A549 (cell line): Measurements from ENCODE around the gene PTPN13.

ENCODE experiments used
- BHLHE40 ChIP-seq: IDR thresholded peaks from 2 replicates; pipeline ENCODE4 v1.6.1; 2012; ENCODE audit warnings: low read depth, low read length, inconsistent platforms
- EP300 ChIP-seq, 2 experiments: fragments of >200 bp; sonication (Bioruptor Twin); formaldehyde crosslinking; IDR thresholded peaks; 2 replicates in 1 of 2; 3 replicates in 1 of 2; pipeline ENCODE4 v1.6.1; 2016 to 2017
- ESRRA ChIP-seq: fragments of 150-350 bp; IDR thresholded peaks from 2 replicates; pipeline ENCODE4 v1.6.1; 2014; ENCODE audit warnings: mild to moderate bottlenecking, low read length, borderline replicate concordance
- FOXS1 ChIP-seq: fragments of 250-450 bp; sonication (Bioruptor Pico); IDR thresholded peaks from 2 replicates; pipeline ENCODE4 v1.5.0; 2020; ENCODE audit warnings: mild to moderate bottlenecking, moderate library complexity
- NPAS2 ChIP-seq: fragments of 250-450 bp; sonication (Bioruptor Pico); IDR thresholded peaks from 2 replicates; pipeline ENCODE4 v1.8.0; 2022; ENCODE audit warnings: mild to moderate bottlenecking, moderate library complexity, borderline replicate concordance
- NR3C1 ChIP-seq: fragments of >200 bp; sonication (Bioruptor Twin); formaldehyde crosslinking; IDR thresholded peaks from 3 replicates; pipeline ENCODE4 v1.6.1; 2017
- POLR2A ChIP-seq: IDR thresholded peaks from 2 replicates; pipeline ENCODE4 v1.6.1; 2012; ENCODE audit warnings: mild to moderate bottlenecking, low read length
- RFX5 ChIP-seq: fragments of 450-650 bp; IDR thresholded peaks from 2 replicates; pipeline ENCODE4 v1.7.1; 2014; ENCODE audit warnings: antibody characterized with exemption, mild to moderate bottlenecking, moderate library complexity
- ZSCAN20 ChIP-seq: fragments of 250-450 bp; sonication (Bioruptor Pico); IDR thresholded peaks from 2 replicates; pipeline ENCODE4 v1.8.0; 2022; ENCODE audit warnings: mild to moderate bottlenecking, moderate library complexity
- TF ChIP-seq, protein P1 (sequence below): fragments of >200 bp; sonication (Bioruptor Twin); formaldehyde crosslinking; IDR thresholded peaks from 3 replicates; pipeline ENCODE4 v1.5.1; 2016
- TF ChIP-seq, protein P2 (sequence below): fragments of 150-350 bp; IDR thresholded peaks from 2 replicates; pipeline ENCODE4 v1.6.1; 2014; ENCODE audit warnings: low read depth, mild to moderate bottlenecking, low read length
- TF ChIP-seq, protein P3 (sequence below): IDR thresholded peaks from 2 replicates; pipeline ENCODE4 v1.6.1; 2012
- TF ChIP-seq, protein P4 (sequence below): fragments of >200 bp; sonication (Bioruptor Twin); formaldehyde crosslinking; IDR thresholded peaks from 3 replicates; pipeline ENCODE4 v1.6.1; 2016
- TF ChIP-seq, protein P5 (sequence below): fragments of 200-600 bp; sonication (generic); IDR thresholded peaks from 2 replicates; pipeline ENCODE4 v1.6.1; 2016; ENCODE audit warnings: antibody characterized with exemption, mild to moderate bottlenecking, moderate library complexity

DNA sequence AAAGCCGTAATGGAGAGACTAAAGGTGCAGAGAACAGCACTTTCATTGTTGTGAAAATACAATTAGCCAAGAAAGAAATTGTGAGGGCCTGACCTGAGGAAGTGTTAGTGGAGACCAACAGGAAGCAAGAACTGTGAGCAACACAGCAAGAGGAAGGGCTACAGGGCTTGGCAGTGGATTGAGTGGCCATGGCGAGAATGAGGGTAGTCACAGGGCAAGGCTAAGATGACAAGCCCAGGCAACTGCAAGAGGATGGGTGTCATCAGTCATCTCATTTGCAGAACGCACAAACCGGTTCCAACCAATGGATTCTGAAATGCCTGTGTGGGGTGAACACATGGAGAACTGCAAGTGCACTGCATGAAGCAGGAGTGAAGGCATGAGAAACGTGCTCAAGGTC lies 251.5 kb downstream of the PTPN13 start:
- TF ChIP-seq, protein P1, sequence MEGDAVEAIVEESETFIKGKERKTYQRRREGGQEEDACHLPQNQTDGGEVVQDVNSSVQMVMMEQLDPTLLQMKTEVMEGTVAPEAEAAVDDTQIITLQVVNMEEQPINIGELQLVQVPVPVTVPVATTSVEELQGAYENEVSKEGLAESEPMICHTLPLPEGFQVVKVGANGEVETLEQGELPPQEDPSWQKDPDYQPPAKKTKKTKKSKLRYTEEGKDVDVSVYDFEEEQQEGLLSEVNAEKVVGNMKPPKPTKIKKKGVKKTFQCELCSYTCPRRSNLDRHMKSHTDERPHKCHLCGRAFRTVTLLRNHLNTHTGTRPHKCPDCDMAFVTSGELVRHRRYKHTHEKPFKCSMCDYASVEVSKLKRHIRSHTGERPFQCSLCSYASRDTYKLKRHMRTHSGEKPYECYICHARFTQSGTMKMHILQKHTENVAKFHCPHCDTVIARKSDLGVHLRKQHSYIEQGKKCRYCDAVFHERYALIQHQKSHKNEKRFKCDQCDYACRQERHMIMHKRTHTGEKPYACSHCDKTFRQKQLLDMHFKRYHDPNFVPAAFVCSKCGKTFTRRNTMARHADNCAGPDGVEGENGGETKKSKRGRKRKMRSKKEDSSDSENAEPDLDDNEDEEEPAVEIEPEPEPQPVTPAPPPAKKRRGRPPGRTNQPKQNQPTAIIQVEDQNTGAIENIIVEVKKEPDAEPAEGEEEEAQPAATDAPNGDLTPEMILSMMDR = no peak
- TF ChIP-seq, protein P2, sequence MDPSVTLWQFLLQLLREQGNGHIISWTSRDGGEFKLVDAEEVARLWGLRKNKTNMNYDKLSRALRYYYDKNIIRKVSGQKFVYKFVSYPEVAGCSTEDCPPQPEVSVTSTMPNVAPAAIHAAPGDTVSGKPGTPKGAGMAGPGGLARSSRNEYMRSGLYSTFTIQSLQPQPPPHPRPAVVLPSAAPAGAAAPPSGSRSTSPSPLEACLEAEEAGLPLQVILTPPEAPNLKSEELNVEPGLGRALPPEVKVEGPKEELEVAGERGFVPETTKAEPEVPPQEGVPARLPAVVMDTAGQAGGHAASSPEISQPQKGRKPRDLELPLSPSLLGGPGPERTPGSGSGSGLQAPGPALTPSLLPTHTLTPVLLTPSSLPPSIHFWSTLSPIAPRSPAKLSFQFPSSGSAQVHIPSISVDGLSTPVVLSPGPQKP = no peak
- TF ChIP-seq, protein P3, sequence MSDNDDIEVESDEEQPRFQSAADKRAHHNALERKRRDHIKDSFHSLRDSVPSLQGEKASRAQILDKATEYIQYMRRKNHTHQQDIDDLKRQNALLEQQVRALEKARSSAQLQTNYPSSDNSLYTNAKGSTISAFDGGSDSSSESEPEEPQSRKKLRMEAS = no peak
- no peak for TF ChIP-seq BHLHE40
- TF ChIP-seq EP300 (IDR thresholded peaks at IDR 0.05) = no peak
- TF ChIP-seq NR3C1 = no peak
- TF ChIP-seq, protein P4, sequence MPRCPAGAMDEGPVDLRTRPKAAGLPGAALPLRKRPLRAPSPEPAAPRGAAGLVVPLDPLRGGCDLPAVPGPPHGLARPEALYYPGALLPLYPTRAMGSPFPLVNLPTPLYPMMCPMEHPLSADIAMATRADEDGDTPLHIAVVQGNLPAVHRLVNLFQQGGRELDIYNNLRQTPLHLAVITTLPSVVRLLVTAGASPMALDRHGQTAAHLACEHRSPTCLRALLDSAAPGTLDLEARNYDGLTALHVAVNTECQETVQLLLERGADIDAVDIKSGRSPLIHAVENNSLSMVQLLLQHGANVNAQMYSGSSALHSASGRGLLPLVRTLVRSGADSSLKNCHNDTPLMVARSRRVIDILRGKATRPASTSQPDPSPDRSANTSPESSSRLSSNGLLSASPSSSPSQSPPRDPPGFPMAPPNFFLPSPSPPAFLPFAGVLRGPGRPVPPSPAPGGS = no peak
- TF ChIP-seq FOXS1 = no peak
- no peak for TF ChIP-seq ZSCAN20
- no peak for TF ChIP-seq NPAS2 (CRISPR knock-in tag)
- TF ChIP-seq POLR2A = no peak
- no peak for TF ChIP-seq RFX5
- no peak for TF ChIP-seq ESRRA
- TF ChIP-seq, protein P5, sequence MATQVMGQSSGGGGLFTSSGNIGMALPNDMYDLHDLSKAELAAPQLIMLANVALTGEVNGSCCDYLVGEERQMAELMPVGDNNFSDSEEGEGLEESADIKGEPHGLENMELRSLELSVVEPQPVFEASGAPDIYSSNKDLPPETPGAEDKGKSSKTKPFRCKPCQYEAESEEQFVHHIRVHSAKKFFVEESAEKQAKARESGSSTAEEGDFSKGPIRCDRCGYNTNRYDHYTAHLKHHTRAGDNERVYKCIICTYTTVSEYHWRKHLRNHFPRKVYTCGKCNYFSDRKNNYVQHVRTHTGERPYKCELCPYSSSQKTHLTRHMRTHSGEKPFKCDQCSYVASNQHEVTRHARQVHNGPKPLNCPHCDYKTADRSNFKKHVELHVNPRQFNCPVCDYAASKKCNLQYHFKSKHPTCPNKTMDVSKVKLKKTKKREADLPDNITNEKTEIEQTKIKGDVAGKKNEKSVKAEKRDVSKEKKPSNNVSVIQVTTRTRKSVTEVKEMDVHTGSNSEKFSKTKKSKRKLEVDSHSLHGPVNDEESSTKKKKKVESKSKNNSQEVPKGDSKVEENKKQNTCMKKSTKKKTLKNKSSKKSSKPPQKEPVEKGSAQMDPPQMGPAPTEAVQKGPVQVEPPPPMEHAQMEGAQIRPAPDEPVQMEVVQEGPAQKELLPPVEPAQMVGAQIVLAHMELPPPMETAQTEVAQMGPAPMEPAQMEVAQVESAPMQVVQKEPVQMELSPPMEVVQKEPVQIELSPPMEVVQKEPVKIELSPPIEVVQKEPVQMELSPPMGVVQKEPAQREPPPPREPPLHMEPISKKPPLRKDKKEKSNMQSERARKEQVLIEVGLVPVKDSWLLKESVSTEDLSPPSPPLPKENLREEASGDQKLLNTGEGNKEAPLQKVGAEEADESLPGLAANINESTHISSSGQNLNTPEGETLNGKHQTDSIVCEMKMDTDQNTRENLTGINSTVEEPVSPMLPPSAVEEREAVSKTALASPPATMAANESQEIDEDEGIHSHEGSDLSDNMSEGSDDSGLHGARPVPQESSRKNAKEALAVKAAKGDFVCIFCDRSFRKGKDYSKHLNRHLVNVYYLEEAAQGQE = no peak
